ENCODE measurements around the gene XNDC1N.

DNA sequence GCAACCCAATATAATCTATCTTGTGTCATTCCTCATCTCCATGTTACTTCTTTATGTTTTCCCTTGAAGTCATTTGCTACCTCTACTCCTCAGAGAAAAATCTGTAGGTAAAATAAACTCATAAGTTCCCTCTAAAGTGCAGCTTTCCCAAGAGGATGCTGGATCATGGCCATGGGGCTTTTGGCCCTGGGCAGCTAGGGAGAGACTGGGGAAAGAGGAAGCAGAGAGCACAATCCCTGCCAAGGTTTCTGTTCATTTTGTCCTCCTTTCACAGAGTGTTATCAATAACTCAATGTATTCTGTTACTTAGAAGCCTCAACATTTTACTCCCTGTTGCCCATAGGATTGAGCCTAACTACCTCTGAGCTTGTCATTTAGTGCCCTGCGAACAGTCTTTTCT lies 9.4 kb upstream of the XNDC1N start:
- TF ChIP-seq POLR2A (IDR thresholded peaks at IDR 0.05), result no peak
- TF ChIP-seq, protein P1, sequence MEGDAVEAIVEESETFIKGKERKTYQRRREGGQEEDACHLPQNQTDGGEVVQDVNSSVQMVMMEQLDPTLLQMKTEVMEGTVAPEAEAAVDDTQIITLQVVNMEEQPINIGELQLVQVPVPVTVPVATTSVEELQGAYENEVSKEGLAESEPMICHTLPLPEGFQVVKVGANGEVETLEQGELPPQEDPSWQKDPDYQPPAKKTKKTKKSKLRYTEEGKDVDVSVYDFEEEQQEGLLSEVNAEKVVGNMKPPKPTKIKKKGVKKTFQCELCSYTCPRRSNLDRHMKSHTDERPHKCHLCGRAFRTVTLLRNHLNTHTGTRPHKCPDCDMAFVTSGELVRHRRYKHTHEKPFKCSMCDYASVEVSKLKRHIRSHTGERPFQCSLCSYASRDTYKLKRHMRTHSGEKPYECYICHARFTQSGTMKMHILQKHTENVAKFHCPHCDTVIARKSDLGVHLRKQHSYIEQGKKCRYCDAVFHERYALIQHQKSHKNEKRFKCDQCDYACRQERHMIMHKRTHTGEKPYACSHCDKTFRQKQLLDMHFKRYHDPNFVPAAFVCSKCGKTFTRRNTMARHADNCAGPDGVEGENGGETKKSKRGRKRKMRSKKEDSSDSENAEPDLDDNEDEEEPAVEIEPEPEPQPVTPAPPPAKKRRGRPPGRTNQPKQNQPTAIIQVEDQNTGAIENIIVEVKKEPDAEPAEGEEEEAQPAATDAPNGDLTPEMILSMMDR (IDR thresholded peaks at IDR 0.05 in 4 of 5, conservative IDR thresholded peaks at IDR 0.05 in 1 of 5), result no peak

All from gastrocnemius medialis (tissue), 4 donors.